Activated T-cell treated with anti-CD3 and anti-CD28 coated beads, Interleukin-2, amount 50 U/mL, for 4 hours (primary cell): ENCODE results near the gene SEC61B. TPM values are rescaled to one million over a fixed set of nuclear protein-coding genes. Genes with fewer than 3 reads are reported as not detected.
A peak's percentile ranks its signal among the peaks of the same experiment; 100 is the strongest.
"Not testable (repeated sequence)": the region's sequence is repeated elsewhere in the genome, so short reads cannot be mapped to it uniquely, and the experiment has no call there.

ENCODE experiments used
- ATAC-seq, 2 donors: fragments of 200-7000 bp; cut with Tn5 transposase; one replicate each; pipeline ENCODE4 v1.10.0; 2021
- DNase-seq: peaks from one replicate; pipeline ENCODE4 v3.0.0-alpha.2; 2020
- H3K27me3 Mint-ChIP-seq: one replicate; pipeline ENCODE4 v1.8.0; 2021; ENCODE audit warnings: low read depth, mixed read lengths
- H3K36me3 Mint-ChIP-seq: one replicate; pipeline ENCODE4 v1.8.0; 2022; ENCODE audit warnings: mixed read lengths; ENCODE audit not compliant: insufficient read depth
- H3K4me1 Mint-ChIP-seq: one replicate; pipeline ENCODE4 v1.8.0; 2021; ENCODE audit warnings: low read depth, mixed read lengths
- H3K4me3 Mint-ChIP-seq: one replicate; pipeline ENCODE4 v1.8.0; 2021; ENCODE audit warnings: mild to moderate bottlenecking, moderate library complexity, mixed read lengths
- H3K9me3 Mint-ChIP-seq: one replicate; pipeline ENCODE4 v1.8.0; 2021; ENCODE audit warnings: mixed read lengths
- total RNA-seq, 3 donors: library from RNA; stranded (reverse); gene quantifications; one replicate each; pipeline ENCODE4 v1.2.1, GENCODE V29; 2021

The SEC61B gene
- total RNA-seq, 3 donors from 2014 or later: 220 to 246 (median 233) TPM

- Mint-ChIP-seq H3K4me1 (peaks cover 10% of the 10 kb centered on the region), H3K36me3 (peaks cover 39% of the 10 kb centered on the region)
- not testable (repeated sequence) for H3K9me3 Mint-ChIP-seq, DNase-seq, H3K27me3 Mint-ChIP-seq, ATAC-seq, H3K4me3 Mint-ChIP-seq
These were observed 15.8 kb downstream of the SEC61B start for GRCh38 chr9:99237849-99238248.

- H3K36me3 Mint-ChIP-seq: peaks cover 36% of the 10 kb centered on the region
- no peaks in the 10 kb centered on the region for H3K27me3 Mint-ChIP-seq
- no peak for ATAC-seq
- DNase-seq: no peak
- peaks cover 10% of the 10 kb centered on the region for H3K4me1 Mint-ChIP-seq
- H3K9me3 Mint-ChIP-seq: no peaks in the 10 kb centered on the region
- H3K4me3 Mint-ChIP-seq: no peak overlapping the region
These were observed 16.2 kb downstream of the SEC61B start for GRCh38 chr9:99238331-99238730.

DNA sequence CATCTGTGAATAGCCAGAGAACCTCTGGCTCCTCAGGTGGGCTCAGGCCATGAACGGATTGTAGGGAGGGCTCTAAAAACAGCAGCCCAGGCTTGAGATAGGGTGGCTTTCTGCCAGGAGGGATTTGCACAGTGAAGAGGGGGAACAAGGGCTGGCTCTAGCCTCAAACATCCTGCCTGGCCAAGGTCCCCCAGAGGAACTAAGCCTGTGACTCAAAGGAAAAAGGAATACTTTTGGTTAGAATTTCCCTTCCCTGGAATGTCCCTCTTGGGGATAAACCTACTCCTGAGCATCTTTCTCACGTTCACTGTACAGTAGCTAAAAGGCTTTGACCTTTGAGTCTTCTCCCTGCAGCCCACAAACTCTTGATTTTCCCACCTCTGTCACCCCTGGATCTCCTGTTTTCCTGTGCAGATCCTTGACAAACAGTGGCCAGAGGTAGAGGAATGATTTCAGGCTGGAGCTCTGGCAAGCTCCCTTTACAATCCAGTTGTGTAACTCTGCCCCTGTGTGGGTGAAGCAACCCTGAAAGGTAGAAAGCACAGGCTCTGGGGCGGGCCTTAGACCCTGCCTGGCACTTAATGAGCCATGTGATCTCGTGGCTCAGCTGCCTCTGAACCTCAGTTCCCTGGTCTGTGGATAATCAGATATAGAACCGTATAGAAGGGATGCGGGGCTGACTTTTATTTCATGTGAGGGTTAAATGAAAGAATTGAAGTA is 17.4 kb downstream of the SEC61B start:
- Mint-ChIP-seq H3K36me3 (peaks cover 31% of the 10 kb centered on the region), H3K27me3 (no peaks in the 10 kb centered on the region), H3K9me3 (no peaks in the 10 kb centered on the region), H3K4me1 (peaks cover 10% of the 10 kb centered on the region), H3K4me3 (no peak overlapping the region)
- DNase-seq (no peak), ATAC-seq (no peak)

GRCh38 chr9:99241106-99241505 is 19.0 kb downstream of the SEC61B start:
- H3K4me1 Mint-ChIP-seq: peaks cover 4% of the 10 kb centered on the region
- H3K4me3 Mint-ChIP-seq: no peak overlapping the region
- DNase-seq (no peak), ATAC-seq (no peak)
- H3K27me3 Mint-ChIP-seq: no peaks in the 10 kb centered on the region
- H3K9me3 Mint-ChIP-seq: no peaks in the 10 kb centered on the region
- H3K36me3 Mint-ChIP-seq: peaks cover 29% of the 10 kb centered on the region

DNA sequence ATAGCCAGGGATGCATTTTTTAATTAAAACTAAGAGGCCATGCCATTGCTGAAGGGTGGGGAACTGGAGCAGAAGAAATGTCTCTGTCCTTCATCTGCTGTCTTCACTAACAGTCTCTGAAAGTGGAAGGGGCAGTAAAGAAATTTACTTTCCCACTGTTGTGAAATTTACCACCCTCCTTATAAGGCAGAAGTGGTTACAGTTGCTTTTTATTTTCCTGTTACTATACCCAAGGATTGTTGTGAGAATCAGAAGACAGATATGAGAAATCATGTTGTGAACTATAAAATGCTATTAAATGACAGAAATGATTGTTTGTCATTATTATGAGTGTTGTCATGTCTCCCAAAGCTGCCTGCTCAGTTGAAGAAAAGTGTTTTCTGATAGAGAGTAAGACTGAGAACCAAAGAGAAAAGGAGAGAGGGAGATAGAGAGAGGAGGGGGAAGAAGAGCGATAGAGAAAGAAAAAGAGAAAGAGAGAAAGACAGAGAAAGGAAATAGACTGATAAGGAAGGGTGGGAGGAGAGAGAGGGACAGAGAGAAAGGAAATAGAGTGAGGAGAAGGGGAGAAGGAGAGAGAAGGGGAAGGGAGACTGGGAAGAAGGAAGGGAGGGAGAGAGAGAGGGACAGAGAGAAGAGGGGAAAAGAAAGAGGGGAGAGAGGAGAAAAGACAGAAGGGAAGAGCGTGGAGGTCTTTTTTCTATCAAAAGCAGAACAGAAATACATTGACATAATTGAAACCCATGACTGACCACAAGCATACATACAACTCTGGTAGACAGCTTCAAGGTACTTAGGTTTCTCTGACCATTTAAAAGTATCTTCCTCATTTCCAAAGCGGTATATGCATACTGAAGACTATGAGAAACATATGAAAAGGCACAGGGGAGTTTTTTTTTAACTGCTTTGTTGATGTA is 22.5 kb downstream of the SEC61B start:
- H3K27me3 Mint-ChIP-seq: no peaks in the 10 kb centered on the region
- peaks cover 2% of the 10 kb centered on the region for H3K4me1 Mint-ChIP-seq
- DNase-seq (no peak), ATAC-seq (no peak)
- no peaks in the 10 kb centered on the region for H3K9me3 Mint-ChIP-seq
- H3K4me3 Mint-ChIP-seq: no peak overlapping the region
- peaks cover 19% of the 10 kb centered on the region for H3K36me3 Mint-ChIP-seq

GRCh38 chr9:99249619-99250018 is 27.5 kb downstream of the SEC61B start:
- Mint-ChIP-seq H3K4me3 (no peak overlapping the region), H3K36me3 (peaks cover 2% of the 10 kb centered on the region), H3K27me3 (no peaks in the 10 kb centered on the region), H3K4me1 (peaks cover 22% of the 10 kb centered on the region), H3K9me3 (no peaks in the 10 kb centered on the region)
- DNase-seq (no peak), ATAC-seq (no peak)

GRCh38 chr9:99251157-99251556 is 29.1 kb downstream of the SEC61B start:
- Mint-ChIP-seq H3K27me3 (peaks cover 3% of the 10 kb centered on the region), H3K4me3 (no peak overlapping the region), H3K36me3 (peaks cover 2% of the 10 kb centered on the region), H3K4me1 (peaks cover 27% of the 10 kb centered on the region), H3K9me3 (no peaks in the 10 kb centered on the region)
- ATAC-seq (no peak), DNase-seq (no peak)

DNA sequence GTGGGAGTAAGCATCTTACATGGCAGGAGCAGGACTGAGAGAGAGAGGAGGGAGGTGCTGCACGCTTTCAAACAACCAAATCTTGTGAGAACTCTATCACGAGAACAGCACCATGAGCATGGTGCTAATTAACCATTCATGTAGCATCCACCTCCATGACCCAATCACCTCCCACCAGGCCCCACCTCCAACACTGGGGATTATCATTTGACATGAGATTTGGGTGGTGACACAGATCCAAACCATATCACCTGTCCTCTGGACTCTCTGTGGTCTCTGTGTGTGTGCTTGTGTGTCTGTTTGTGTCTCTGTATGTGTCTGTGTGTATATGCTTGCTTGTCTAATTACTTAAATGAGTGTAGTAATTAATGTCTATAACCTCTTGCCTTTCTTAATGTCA is 31.1 kb downstream of the SEC61B start:
- H3K36me3 Mint-ChIP-seq: peaks cover 2% of the 10 kb centered on the region
- ATAC-seq: peak in 1 of 2 donors; percentile 25
- peak overlapping the region; percentile 50 for H3K4me3 Mint-ChIP-seq
- no peaks in the 10 kb centered on the region for H3K9me3 Mint-ChIP-seq
- H3K27me3 Mint-ChIP-seq: peaks cover 3% of the 10 kb centered on the region
- no peak for DNase-seq
- peaks cover 27% of the 10 kb centered on the region for H3K4me1 Mint-ChIP-seq

DNA sequence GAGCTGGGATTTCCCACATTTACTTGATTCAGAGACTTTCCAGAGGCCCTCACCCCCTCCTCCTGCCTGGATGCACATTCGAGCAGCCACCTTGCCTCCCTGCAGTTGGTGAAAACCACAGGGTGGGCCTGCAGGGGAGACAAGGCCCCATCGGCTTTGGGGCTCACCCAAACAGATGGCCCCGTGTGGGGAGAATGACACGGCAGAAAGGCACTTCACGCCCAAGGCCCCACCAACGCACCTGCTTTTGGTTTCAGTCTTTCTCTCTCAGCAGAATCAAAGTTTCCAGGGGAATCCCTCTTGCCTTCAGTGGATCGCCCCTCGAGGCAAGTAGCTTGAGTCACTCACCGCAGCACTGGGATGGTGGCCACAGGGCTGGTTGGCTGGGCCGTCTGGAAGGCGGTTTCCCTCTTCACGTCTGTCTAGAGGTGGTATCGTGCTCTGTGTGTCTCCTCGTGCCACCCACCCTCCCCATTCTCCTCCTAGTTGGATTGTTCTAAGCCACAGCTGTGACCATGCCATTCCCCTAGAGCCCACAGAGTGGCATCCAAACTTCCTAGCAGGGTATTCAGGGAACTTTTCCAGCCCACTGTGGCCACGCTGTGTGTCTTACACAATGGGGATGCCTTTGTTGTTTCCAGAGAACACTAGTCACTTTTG is 31.8 kb downstream of the SEC61B start:
- Mint-ChIP-seq H3K4me1 (peaks cover 27% of the 10 kb centered on the region), H3K36me3 (no peaks in the 10 kb centered on the region), H3K27me3 (peaks cover 3% of the 10 kb centered on the region), H3K4me3 (peak overlapping the region; percentile 50), H3K9me3 (no peaks in the 10 kb centered on the region)
- peak; percentile 95 to 96 for ATAC-seq
- DNase-seq: peak; percentile 61

- Mint-ChIP-seq H3K27me3 (peaks cover 3% of the 10 kb centered on the region), H3K36me3 (no peaks in the 10 kb centered on the region), H3K9me3 (no peaks in the 10 kb centered on the region), H3K4me1 (peaks cover 29% of the 10 kb centered on the region), H3K4me3 (no peak overlapping the region)
- ATAC-seq (no peak), DNase-seq (no peak)
These were observed 33.6 kb downstream of the SEC61B start for GRCh38 chr9:99255651-99256050.

DNA sequence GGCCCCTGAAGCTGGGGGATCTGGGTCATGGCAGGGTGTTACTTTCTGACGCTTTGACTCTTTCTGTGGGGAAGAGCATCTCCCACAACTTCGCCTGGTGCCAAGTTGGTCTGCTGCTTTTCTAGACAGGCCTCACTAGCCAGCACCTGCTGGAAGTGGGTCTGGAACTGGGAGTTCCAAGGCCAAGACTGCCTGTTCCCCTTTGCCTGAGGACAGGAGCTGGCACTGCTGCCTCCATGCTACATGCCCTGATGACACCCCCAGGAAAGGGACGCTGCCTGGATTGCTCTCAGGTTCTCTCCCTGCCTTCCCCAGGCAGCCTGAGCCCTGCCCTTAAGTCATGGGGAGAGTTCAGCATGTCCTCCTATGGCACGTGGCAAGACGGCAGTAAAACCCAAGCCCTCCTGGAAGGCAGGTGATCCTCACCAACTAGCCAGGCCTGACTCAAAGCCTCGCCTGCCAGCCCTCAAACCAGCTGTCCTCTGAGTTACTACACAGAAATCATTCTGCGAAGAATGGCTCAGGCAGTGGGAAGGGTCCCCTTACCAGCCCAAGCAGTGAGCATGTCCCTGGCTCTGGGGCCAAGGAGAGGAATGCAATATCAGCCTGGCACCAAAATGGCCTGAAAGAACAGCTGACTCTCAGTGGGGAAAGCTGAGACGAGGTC is 35.8 kb downstream of the SEC61B start:
- peaks cover 3% of the 10 kb centered on the region for H3K27me3 Mint-ChIP-seq
- ATAC-seq (no peak), DNase-seq (no peak)
- no peaks in the 10 kb centered on the region for H3K36me3 Mint-ChIP-seq
- no peak overlapping the region for H3K4me3 Mint-ChIP-seq
- peaks cover 29% of the 10 kb centered on the region for H3K4me1 Mint-ChIP-seq
- H3K9me3 Mint-ChIP-seq: no peaks in the 10 kb centered on the region

DNA sequence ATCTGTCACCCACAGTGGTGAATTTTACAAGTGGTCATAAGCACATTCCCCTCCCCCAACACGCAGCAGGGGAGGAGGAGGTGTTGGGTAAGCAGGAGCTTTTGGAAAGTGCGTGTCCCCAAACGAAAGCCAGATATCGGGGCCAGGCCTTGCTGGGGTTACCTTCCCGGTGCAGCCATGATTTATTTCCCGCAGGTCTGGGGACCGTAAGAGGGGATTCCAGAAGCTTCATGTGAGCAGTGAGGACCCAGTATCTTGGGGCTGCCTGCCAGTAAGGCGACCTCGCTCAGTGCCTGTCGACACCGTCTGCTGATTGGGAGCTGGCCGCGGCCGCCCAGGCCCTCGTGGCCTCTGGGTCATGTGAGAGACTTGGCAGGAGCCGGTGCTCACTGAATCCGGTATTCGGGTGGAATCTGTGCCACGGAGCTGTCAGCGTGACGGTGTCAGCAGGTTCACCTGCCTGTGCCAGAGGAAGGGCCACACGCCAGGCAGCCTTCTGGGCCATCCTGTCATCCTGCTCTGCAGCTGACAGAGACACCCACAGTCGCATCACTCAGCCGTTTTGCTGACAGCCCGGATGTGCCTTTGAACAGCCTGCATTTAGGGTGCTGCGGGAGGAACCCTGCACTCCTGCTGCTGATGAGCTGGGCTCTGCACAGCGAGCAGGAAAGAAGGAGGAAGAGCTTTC is 37.3 kb downstream of the SEC61B start:
- Mint-ChIP-seq H3K9me3 (no peaks in the 10 kb centered on the region), H3K27me3 (peaks cover 3% of the 10 kb centered on the region), H3K4me3 (no peak overlapping the region), H3K4me1 (peaks cover 15% of the 10 kb centered on the region), H3K36me3 (no peaks in the 10 kb centered on the region)
- DNase-seq: peak; percentile 17
- peak; percentile 77 to 79 for ATAC-seq

DNA sequence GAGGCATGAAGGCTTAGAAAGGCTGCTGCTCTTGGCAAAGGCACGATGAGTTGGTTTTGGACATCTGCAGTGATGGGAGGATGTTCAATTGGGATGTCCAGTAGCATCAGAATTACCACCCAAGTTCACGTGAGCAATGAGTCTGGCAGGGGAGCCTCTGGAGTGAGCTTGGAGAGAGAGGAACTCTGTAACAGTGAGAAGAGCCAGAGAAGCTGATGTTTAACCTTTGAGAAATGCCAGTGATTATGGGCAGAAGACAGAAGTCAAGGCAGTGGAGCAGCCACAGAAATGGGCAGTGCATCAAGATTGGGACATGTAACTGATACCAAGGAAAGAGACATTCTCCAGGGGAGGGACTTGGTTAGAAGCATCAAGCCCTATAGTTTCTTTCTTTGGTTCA is 39.8 kb downstream of the SEC61B start:
- Mint-ChIP-seq H3K36me3 (no peaks in the 10 kb centered on the region), H3K4me3 (no peak overlapping the region), H3K27me3 (no peaks in the 10 kb centered on the region), H3K4me1 (peaks cover 16% of the 10 kb centered on the region), H3K9me3 (no peaks in the 10 kb centered on the region)
- ATAC-seq (no peak), DNase-seq (no peak)
